Liver (tissue), 9 donors: ENCODE measurements around the gene EMCN. TPM values are rescaled to one million over a fixed set of nuclear protein-coding genes. Genes with fewer than 3 reads are reported as not detected.

ENCODE experiments used
- DNase-seq: peaks from one replicate; pipeline ENCODE4 v3.0.0-alpha.2; 2017; ENCODE audit warnings: low spot score
- H3K27ac ChIP-seq, 2 donors: one replicate each; pipeline ENCODE4 v1.7.0; 2013; ENCODE audit warnings: inconsistent platforms in 2 of 2, low read length in 2 of 2, control low read depth in 1 of 2, low read depth in 1 of 2, mild to moderate bottlenecking in 1 of 2
- H3K27me3 ChIP-seq, 4 donors: one replicate each; pipeline versions ENCODE4 v1.6.1 to v1.7.0; 2013; ENCODE audit warnings: low read length in 3 of 4, inconsistent platforms in 1 of 4, mild to moderate bottlenecking in 1 of 4, moderate library complexity in 1 of 4; ENCODE audit not compliant: control insufficient read depth in 4 of 4, insufficient read depth in 4 of 4
- H3K36me3 ChIP-seq, 4 donors: one replicate each; pipeline versions ENCODE4 v1.6.1 to v1.7.0; 2013; ENCODE audit warnings: low read length in 3 of 4, mild to moderate bottlenecking in 3 of 4, low read depth in 1 of 4, moderate library complexity in 1 of 4; ENCODE audit not compliant: control insufficient read depth in 4 of 4, insufficient read depth in 3 of 4
- H3K4me1 ChIP-seq, 4 donors: one replicate each; pipeline versions ENCODE4 v1.6.1 to v1.7.0; 2013; ENCODE audit warnings: low read length in 3 of 4, mild to moderate bottlenecking in 3 of 4, moderate library complexity in 1 of 4; ENCODE audit not compliant: control insufficient read depth in 4 of 4, insufficient read depth in 4 of 4
- H3K4me3 ChIP-seq, 3 donors: one replicate each; pipeline versions ENCODE4 v1.6.1 to v1.7.0; 2013; ENCODE audit warnings: low read length in 3 of 3, control low read depth in 1 of 3, low read depth in 1 of 3, mild to moderate bottlenecking in 1 of 3
- H3K9ac ChIP-seq, 2 donors: one replicate each; pipeline ENCODE4 v1.7.0; 2013; ENCODE audit warnings: low read length in 2 of 2, mild to moderate bottlenecking in 2 of 2, moderate library complexity in 2 of 2, control low read depth in 1 of 2, low read depth in 1 of 2
- H3K9me3 ChIP-seq, 4 donors: one replicate each; pipeline versions ENCODE4 v1.6.1 to v1.7.0; 2013; ENCODE audit warnings: low read length in 3 of 4; ENCODE audit not compliant: control insufficient read depth in 4 of 4
- ATF3 ChIP-seq: IDR thresholded peaks from 2 replicates; pipeline ENCODE4 v1.6.1; 2016; ENCODE audit warnings: antibody characterized with exemption
- EGR1 ChIP-seq, 2 donors: IDR thresholded peaks; 2 replicates each; pipeline ENCODE4 v1.6.1; 2016 to 2018; ENCODE audit warnings: antibody characterized with exemption in 2 of 2, low read depth in 2 of 2
- FOXA2 ChIP-seq: IDR thresholded peaks from 2 replicates; pipeline ENCODE4 v1.6.1; 2016; ENCODE audit warnings: antibody characterized with exemption
- GABPA ChIP-seq, 2 donors: IDR thresholded peaks in 1 of 2; conservative IDR thresholded peaks in 1 of 2; 2 replicates each; pipeline ENCODE4 v1.6.1; 2016; ENCODE audit warnings: antibody characterized with exemption in 2 of 2, mild to moderate bottlenecking in 1 of 2, moderate library complexity in 1 of 2
- HNF4A ChIP-seq, 2 donors: conservative IDR thresholded peaks; 2 replicates each; pipeline ENCODE4 v1.6.1; 2016; ENCODE audit warnings: antibody characterized with exemption in 2 of 2, mild to moderate bottlenecking in 2 of 2
- HNF4G ChIP-seq: IDR thresholded peaks from 2 replicates; pipeline ENCODE4 v1.6.1; 2016; ENCODE audit warnings: antibody characterized with exemption
- NR2F2 ChIP-seq: IDR thresholded peaks from 2 replicates; pipeline ENCODE4 v1.6.1; 2016; ENCODE audit warnings: antibody characterized with exemption
- RAD21 ChIP-seq, 2 donors: IDR thresholded peaks; 2 replicates each; pipeline ENCODE4 v1.6.1; 2016; ENCODE audit warnings: antibody characterized with exemption in 2 of 2, mild to moderate bottlenecking in 2 of 2
- REST ChIP-seq: IDR thresholded peaks from 2 replicates; pipeline ENCODE4 v1.6.1; 2016; ENCODE audit warnings: antibody characterized with exemption, mild to moderate bottlenecking
- SP1 ChIP-seq: IDR thresholded peaks from 2 replicates; pipeline ENCODE4 v1.6.1; 2018; ENCODE audit warnings: antibody characterized with exemption, mild to moderate bottlenecking
- TAF1 ChIP-seq: conservative IDR thresholded peaks from 2 replicates; pipeline ENCODE4 v1.6.1; 2016; ENCODE audit warnings: antibody characterized with exemption, mild to moderate bottlenecking
- WGBS: extraction: QIAGEN DNeasy Blood & Tissue Kit; methylation state at CpG from one replicate; pipeline ENCODE4 v1.1.7; 2013; 5-methylcytosine and 5-hydroxymethylcytosine counted together
- polyA plus RNA-seq, 2 donors: library from polyadenylated mRNA; stranded (reverse) in 1 of 2; unstranded in 1 of 2; fragments of 200-250 nt in 1 of 2; fragments of >200 nt in 1 of 2; fragmentation: Nextera tagmentation in 1 of 2; extraction: Ambion mirVana in 1 of 2; gene quantifications; one replicate each; pipeline versions ENCODE4 v1.2.1 to v1.2.3, GENCODE V29; 2013 to 2015
- total RNA-seq, 2 donors: library from RNA; depleted of rRNA; stranded (reverse); fragments of >200 nt; gene quantifications; one replicate each; pipeline ENCODE4 v1.2.3, GENCODE V29; 2014
- TF ChIP-seq, protein P1 (sequence below): fragments of 150-350 bp; IDR thresholded peaks from 2 replicates; pipeline ENCODE4 v1.5.1; 2017; ENCODE audit warnings: improper control_type of control experiment, low read depth, low read length; ENCODE audit not compliant: missing input control
- TF ChIP-seq, protein P2 (sequence below): IDR thresholded peaks from 2 replicates; pipeline ENCODE4 v1.6.1; 2016; ENCODE audit warnings: antibody characterized with exemption
- TF ChIP-seq, protein P3 (sequence below): IDR thresholded peaks from 2 replicates; pipeline ENCODE4 v1.6.1; 2016; ENCODE audit warnings: antibody characterized with exemption
- donor health status: healthy.
- donor health status: healthy.
- donor health status: healthy.
- donor health status: healthy.
- donor health status: healthy.

Gene EMCN
- total and polyA plus RNA-seq, 4 donors = 1.8 to 4.4 (median 2.5) TPM

DNA sequence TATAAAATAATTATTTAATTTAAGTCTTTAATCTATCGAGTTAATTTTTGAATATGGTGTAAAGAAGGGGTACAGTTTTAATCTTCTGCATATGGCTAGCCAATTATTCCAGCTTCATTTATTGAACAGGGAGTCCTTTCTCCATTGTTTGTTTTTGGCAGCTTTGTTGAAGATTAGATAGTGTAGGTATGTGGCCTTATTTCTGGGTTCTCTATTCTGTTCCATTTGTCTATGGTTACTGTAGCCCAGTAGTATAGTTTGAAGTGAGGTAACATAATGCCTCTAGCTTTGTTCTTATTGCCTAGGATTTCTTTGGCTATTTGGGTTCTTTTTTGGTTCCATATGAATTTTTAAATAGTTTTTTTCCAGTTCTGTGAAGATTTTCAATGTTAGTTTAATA is 48.3 kb downstream of the EMCN start:
- TF ChIP-seq, protein P1, sequence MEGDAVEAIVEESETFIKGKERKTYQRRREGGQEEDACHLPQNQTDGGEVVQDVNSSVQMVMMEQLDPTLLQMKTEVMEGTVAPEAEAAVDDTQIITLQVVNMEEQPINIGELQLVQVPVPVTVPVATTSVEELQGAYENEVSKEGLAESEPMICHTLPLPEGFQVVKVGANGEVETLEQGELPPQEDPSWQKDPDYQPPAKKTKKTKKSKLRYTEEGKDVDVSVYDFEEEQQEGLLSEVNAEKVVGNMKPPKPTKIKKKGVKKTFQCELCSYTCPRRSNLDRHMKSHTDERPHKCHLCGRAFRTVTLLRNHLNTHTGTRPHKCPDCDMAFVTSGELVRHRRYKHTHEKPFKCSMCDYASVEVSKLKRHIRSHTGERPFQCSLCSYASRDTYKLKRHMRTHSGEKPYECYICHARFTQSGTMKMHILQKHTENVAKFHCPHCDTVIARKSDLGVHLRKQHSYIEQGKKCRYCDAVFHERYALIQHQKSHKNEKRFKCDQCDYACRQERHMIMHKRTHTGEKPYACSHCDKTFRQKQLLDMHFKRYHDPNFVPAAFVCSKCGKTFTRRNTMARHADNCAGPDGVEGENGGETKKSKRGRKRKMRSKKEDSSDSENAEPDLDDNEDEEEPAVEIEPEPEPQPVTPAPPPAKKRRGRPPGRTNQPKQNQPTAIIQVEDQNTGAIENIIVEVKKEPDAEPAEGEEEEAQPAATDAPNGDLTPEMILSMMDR = no peak
- TF ChIP-seq SP1 (no peak), GABPA (IDR thresholded peaks at IDR 0.05 in 1 of 2, conservative IDR thresholded peaks at IDR 0.05 in 1 of 2) (no peak), NR2F2 (no peak), EGR1 (IDR thresholded peaks at IDR 0.05; ENCODE audit: low read depth in 2 of 2) (no peak), ATF3 (no peak), HNF4A (conservative IDR thresholded peaks at IDR 0.05) (no peak), HNF4G (no peak), TAF1 (no peak), FOXA2 (no peak), RAD21 (IDR thresholded peaks at IDR 0.05) (no peak), REST (no peak)
- TF ChIP-seq, protein P2, sequence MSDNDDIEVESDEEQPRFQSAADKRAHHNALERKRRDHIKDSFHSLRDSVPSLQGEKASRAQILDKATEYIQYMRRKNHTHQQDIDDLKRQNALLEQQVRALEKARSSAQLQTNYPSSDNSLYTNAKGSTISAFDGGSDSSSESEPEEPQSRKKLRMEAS = no peak
- no peak for DNase-seq
- Histone ChIP-seq H3K4me1 (no peaks in the 10 kb centered on the region), H3K27me3 (no peaks in the 10 kb centered on the region), H3K4me3 (no peak overlapping the region), H3K36me3 (no peaks in the 10 kb centered on the region), H3K9me3 (no peaks in the 10 kb centered on the region), H3K27ac (no peak overlapping the region), H3K9ac (no peak overlapping the region)
- WGBS = no CpG with 5 or more reads among the region's 1 CpG

- WGBS = 57% methylated on average over 1 of the region's 1 CpG
- TF ChIP-seq, protein P3, sequence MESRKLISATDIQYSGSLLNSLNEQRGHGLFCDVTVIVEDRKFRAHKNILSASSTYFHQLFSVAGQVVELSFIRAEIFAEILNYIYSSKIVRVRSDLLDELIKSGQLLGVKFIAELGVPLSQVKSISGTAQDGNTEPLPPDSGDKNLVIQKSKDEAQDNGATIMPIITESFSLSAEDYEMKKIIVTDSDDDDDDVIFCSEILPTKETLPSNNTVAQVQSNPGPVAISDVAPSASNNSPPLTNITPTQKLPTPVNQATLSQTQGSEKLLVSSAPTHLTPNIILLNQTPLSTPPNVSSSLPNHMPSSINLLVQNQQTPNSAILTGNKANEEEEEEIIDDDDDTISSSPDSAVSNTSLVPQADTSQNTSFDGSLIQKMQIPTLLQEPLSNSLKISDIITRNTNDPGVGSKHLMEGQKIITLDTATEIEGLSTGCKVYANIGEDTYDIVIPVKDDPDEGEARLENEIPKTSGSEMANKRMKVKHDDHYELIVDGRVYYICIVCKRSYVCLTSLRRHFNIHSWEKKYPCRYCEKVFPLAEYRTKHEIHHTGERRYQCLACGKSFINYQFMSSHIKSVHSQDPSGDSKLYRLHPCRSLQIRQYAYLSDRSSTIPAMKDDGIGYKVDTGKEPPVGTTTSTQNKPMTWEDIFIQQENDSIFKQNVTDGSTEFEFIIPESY = no peak
- no peak overlapping the region for H3K4me3 ChIP-seq
- H3K9me3 ChIP-seq = no peaks in the 10 kb centered on the region
- H3K36me3 ChIP-seq = no peaks in the 10 kb centered on the region
- no peak overlapping the region for H3K9ac ChIP-seq
- no peak for DNase-seq
- H3K27ac ChIP-seq = no peak overlapping the region
- H3K27me3 ChIP-seq = no peaks in the 10 kb centered on the region
- no peaks in the 10 kb centered on the region for H3K4me1 ChIP-seq
These were observed 51.3 kb downstream of the EMCN start for GRCh38 chr4:100466501-100466900.
